Subcutaneous adipose tissue (tissue), 4 donors: ENCODE results near the gene R3HCC1L. TPM values are rescaled to one million over a fixed set of nuclear protein-coding genes. Genes with fewer than 3 reads are reported as not detected.

Experiments used
- total RNA-seq, 4 donors: library from RNA; depleted of rRNA; stranded (reverse); fragments of >200 nt; gene quantifications; one replicate each; pipeline ENCODE4 v1.1.0, GENCODE V29; 2016
- TF ChIP-seq, protein P1 (sequence below): fragments of 450-650 bp; IDR thresholded peaks from one replicate; pipeline ENCODE4 v1.5.1; 2016; ENCODE audit warnings: low read depth, mild to moderate bottlenecking, control low read depth, antibody characterized with exemption, moderate library complexity

The R3HCC1L gene
- total RNA-seq, 4 donors from 2014 or later: 15.2 to 21.1 (median 20.3) TPM

DNA sequence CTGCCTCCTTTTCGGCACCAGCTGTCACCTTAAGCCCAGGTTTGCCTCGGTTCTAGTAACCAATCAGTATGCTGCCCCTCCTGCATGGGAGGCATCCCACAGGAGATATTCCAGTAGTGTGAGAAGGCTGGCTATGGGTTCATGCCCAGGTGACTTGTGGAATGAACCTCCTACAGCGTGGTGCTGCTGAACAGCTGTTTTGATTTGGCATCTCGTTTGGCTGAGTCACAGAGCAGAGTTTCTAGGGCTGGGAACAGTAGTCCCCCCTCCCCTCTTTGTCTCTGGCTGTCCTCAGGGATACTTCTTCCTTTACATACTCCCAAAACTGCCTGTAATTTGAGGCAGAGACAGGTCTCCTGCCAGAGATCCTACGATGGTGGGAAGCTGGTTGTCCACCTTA, 16.1 kb downstream of the R3HCC1L start:
- TF ChIP-seq, protein P1, sequence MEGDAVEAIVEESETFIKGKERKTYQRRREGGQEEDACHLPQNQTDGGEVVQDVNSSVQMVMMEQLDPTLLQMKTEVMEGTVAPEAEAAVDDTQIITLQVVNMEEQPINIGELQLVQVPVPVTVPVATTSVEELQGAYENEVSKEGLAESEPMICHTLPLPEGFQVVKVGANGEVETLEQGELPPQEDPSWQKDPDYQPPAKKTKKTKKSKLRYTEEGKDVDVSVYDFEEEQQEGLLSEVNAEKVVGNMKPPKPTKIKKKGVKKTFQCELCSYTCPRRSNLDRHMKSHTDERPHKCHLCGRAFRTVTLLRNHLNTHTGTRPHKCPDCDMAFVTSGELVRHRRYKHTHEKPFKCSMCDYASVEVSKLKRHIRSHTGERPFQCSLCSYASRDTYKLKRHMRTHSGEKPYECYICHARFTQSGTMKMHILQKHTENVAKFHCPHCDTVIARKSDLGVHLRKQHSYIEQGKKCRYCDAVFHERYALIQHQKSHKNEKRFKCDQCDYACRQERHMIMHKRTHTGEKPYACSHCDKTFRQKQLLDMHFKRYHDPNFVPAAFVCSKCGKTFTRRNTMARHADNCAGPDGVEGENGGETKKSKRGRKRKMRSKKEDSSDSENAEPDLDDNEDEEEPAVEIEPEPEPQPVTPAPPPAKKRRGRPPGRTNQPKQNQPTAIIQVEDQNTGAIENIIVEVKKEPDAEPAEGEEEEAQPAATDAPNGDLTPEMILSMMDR: no peak

DNA sequence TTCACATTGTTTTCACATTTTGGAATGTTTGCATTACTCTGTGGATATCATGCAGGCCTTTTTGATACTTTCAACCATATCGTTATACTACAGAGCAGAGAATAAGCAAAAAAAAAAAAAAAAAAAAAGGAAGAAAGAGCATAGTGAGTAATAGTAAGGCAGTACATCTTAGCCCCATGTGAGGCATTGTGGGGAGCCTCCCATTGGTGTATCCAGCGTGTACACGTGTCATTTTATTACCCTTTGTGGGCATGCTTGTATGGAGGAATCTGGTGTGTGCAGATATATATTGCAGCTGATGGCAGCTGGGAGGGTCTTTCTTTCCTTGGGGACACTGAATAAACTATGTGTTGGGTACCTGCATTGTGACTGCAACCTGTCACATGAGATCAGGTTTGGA, 19.6 kb downstream of the R3HCC1L start:
- TF ChIP-seq, protein P1: no peak

DNA sequence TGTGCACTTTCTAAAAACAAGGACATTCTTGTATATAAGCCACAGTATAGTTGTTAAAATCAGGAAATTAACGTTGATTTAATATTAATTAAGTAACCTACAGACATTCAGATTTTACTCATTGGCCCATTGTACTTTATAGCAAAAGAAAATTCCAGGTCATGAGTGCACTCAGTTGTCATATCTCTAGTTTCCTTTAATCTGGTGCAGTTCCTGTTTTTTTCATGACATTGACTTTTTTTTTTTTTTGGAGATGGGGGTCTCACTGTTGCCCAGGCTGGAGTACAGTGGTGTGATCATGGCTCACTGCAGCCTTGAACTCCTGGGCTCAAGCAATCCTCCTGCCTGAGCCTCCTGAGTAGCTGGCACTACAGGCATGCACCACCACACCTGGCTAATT, 24.1 kb downstream of the R3HCC1L start:
- TF ChIP-seq, protein P1: no peak

DNA sequence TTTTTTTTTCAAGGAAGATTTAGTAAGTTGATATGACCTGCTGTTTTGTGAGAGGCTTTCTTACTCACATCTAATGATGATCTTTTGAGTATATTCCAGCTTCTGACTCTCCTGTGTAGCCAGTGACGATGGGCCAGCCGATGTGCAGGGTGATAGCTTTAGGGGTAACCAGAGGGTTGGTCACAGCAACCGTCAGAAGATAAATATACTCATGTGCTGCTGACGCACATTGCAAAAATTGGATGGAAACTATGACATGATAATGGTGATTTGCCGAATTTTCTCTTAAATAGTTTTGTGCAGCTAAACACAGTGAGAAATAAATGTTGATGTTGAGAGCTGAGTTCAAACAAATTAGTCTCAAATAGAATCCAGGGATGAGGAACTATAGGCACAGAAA, 29.5 kb downstream of the R3HCC1L start:
- TF ChIP-seq, protein P1: no peak

DNA sequence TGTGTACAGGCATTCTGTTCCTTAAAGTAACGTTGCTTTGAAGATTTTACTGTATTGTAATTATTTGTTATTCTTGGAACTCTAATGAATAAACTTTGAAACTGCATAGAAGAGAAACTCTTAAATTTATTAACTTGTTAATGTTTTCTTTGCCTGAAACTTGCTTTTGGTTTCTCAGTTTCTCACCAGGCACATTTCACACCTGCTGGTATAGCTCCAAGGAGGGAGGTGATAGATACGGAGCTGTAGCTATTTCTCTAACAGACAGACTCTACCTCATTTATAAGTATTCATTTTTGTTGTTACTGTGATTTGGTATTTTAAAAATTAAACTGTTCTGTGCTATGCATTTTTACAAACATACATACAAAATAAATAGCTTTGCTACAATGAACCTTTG, 32.7 kb downstream of the R3HCC1L start:
- TF ChIP-seq, protein P1: no peak

DNA sequence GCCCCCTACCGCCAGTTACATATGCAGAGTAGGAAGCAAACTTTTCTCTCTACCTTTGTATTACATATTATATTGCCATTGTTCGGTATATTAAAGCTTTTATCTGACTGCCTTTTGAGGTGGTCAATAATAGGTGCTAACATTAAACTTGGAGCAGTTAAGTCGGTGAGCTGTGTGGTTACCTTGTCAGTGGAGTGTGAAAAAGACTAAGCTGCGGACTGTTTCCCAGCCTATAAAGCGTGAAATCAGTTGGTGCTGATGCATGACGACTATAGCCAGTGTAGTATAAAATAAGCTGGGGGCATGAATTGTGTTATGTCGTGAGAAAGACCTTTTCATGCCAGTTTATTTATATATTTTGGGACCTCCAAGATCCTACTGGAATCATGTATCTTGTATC, 33.7 kb downstream of the R3HCC1L start:
- TF ChIP-seq, protein P1: no peak

DNA sequence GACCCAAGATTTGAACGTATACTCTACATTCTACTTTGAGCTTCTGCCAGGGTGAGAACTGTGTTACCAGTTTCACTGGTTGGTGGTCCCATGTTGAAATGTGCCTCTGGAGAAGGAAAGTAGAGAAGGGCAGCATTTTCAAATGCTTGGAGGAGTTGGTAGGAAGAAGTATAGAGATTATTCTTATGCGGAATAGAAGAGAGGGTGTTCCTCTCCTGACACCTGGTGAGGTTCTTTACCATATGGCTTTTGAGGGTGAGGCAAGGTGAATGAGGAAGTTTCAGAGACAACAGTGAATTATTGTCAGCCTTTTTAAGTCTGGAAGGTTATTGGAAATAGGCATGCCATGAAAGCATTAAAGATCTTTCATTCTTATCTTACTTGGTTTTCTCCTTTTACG, 34.3 kb downstream of the R3HCC1L start:
- TF ChIP-seq, protein P1: no peak
